Effector memory CD8-positive, alpha-beta T cell (primary cell): ENCODE measurements around the gene SSNA1.
A peak's percentile ranks its signal among the peaks of the same experiment; 100 is the strongest.

Source experiments
- ATAC-seq: fragments of 150-1000 bp; cut with Tn5 transposase; replicated peaks from 2 replicates; pipeline ENCODE4 v1.10.0; 2021; ENCODE audit warnings: mild to moderate bottlenecking, moderate library complexity
- DNase-seq, 3 experiments: peaks; one replicate each; pipeline ENCODE4 v3.0.0; 2021
- H3K27ac Mint-ChIP-seq, 2 donors: one replicate each; pipeline ENCODE4 v1.8.0; 2022; ENCODE audit warnings: mild to moderate bottlenecking in 2 of 2, mixed read lengths in 2 of 2, moderate library complexity in 2 of 2
- H3K27me3 Mint-ChIP-seq, 2 donors: one replicate each; pipeline ENCODE4 v1.8.0; 2022; ENCODE audit warnings: mixed read lengths in 2 of 2
- H3K36me3 Mint-ChIP-seq: one replicate; pipeline ENCODE4 v1.8.0; 2022; ENCODE audit warnings: mild to moderate bottlenecking, moderate library complexity, mixed read lengths; ENCODE audit not compliant: insufficient read depth
- H3K4me1 Mint-ChIP-seq, 2 donors: one replicate each; pipeline ENCODE4 v1.8.0; 2022; ENCODE audit warnings: low read depth in 2 of 2, mixed read lengths in 2 of 2
- H3K4me3 Mint-ChIP-seq, 2 donors: one replicate each; pipeline ENCODE4 v1.8.0; 2022; ENCODE audit warnings: mild to moderate bottlenecking in 2 of 2, mixed read lengths in 2 of 2, moderate library complexity in 2 of 2
- H3K9me3 Mint-ChIP-seq, 2 donors: one replicate each; pipeline ENCODE4 v1.8.0; 2022; ENCODE audit warnings: mixed read lengths in 2 of 2

The SSNA1 gene

GRCh38 chr9:137215196-137215986, 26.9 kb downstream of the SSNA1 start:
- Mint-ChIP-seq H3K36me3 (peaks cover 4% of the 10 kb centered on the region), H3K27ac (no peak overlapping the region), H3K9me3 (no peaks in the 10 kb centered on the region), H3K27me3 (no peaks in the 10 kb centered on the region), H3K4me3 (no peak overlapping the region), H3K4me1 (peaks cover 0 to 4% of the 10 kb centered on the region in 2 donors)
- DNase-seq (no peak), ATAC-seq (no peak)

DNA sequence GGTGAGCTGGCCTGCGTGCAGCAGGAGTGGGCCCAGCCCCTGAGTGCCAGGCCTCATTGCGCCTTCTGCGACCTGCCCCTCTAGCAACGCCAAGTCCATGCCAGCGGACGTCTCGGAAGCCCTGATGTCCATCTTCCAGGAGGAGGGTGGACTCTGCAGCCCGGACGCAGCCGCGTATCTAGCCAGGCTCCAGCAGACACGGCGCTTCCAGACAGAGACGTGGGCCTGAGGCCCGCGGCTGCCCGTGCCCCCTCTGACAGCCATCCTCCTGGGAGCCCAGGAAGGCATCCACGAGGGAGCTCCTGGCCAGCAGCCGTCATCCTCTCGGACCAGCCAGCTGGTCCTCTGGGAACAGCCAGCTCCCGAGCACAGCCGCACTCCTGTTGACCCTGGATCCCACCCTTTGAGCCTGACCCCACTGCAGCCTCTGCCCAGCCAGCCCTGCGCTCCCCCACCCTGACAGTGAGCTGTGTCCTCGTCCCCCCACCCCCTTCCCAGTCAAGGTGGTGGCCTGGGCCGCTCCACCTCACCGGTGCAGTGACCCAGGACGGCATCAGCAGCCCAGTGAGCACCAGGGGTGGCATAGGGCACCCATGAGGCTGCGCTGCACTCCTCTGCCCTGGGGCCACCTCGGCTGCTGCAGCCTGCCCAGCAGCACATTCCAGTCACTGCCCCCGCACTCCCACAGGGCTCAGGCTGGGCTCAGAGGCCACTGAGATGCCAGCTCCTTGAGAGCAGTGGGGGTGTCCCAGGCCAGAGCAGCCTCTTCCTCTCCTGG, 27.9 kb downstream of the SSNA1 start:
- no peak for ATAC-seq
- no peak for DNase-seq
- no peak overlapping the region for H3K4me3 Mint-ChIP-seq
- H3K27ac Mint-ChIP-seq = no peak overlapping the region
- H3K4me1 Mint-ChIP-seq = peaks cover 0 to 3% of the 10 kb centered on the region in 2 donors
- H3K27me3 Mint-ChIP-seq = no peaks in the 10 kb centered on the region
- no peaks in the 10 kb centered on the region for H3K9me3 Mint-ChIP-seq
- H3K36me3 Mint-ChIP-seq = peaks cover 6% of the 10 kb centered on the region

DNA sequence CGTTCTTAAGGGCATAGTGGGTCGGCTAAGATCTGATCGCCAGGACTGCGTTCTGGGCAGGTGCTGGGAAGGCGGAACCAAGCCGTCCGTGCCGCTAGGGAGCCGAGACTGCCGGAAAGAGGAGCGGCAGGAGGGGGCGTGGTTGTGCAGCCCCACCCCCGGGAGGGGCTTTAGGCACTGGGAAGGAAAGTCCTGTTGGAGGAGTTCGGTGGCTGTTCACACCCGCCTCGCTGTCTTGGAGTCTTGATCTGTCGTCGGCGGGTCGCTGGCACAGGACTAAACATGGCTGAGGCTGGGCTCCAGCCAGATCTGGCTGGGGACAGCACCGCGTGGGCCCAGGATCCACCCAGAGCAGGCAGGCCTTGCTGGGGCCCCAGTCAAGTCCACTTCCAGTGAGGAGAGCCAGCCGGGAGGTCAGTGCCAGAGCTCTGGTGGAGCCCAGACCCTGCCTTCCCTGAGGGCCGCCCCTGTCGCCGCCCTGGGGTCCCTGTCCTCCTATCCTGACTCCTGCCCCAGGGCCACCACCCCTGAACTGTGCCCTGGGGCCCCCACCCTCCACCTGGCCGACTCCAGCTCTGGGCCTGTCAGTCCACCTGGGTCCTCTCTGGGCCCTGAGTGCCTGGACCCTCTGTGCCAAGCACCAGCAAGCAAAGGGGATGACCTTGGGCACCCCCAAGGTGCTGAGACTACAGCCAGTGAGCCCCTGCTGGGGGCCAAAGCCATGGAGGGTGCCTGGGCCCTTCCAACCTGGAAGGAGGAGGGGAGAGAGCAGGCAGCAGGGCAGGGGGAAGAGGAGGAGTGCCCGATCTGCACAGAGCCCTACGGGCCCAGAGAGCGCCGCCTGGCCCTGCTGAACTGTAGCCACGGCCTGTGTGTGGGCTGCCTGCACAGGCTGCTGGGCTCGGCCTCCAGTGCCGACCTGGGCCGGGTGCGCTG, 29.1 kb downstream of the SSNA1 start:
- DNase-seq (no peak), ATAC-seq (no peak)
- Mint-ChIP-seq H3K27ac (no peak overlapping the region), H3K4me1 (peaks cover 0 to 3% of the 10 kb centered on the region in 2 donors), H3K4me3 (no peak overlapping the region), H3K27me3 (no peaks in the 10 kb centered on the region), H3K36me3 (peaks cover 6% of the 10 kb centered on the region), H3K9me3 (no peaks in the 10 kb centered on the region)

DNA sequence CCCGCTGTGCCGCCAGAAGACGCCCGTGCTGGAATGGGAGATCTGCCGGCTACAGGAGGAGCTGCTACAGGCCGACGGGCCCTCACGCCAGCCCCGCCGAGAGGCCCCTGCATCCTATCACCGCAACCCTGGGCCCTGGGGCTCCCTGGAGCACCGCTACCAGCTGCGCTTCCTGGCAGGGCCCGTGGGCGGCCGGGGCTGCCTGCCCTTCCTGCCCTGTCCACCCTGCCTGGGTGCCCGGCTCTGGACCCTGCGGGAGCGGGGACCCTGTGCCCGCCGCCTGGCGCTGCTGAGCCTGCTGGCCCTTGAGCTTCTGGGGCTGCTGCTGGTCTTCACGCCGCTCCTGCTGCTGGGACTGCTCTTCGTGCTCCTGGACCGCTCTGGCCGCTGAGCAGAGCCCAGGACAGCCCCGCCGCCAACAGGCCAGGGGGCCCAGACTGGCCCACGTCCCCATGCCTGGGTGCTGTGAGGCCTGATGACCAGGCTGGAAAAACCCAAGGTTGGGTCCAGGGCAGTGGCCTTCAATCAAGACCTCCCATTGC, 29.8 kb downstream of the SSNA1 start:
- DNase-seq (no peak), ATAC-seq (no peak)
- H3K4me3 Mint-ChIP-seq = no peak overlapping the region
- H3K27ac Mint-ChIP-seq = no peak overlapping the region
- H3K9me3 Mint-ChIP-seq = no peaks in the 10 kb centered on the region
- peaks cover 5% of the 10 kb centered on the region for H3K36me3 Mint-ChIP-seq
- H3K4me1 Mint-ChIP-seq = peaks cover 0 to 4% of the 10 kb centered on the region in 2 donors
- H3K27me3 Mint-ChIP-seq = no peaks in the 10 kb centered on the region

- Mint-ChIP-seq H3K9me3 (no peaks in the 10 kb centered on the region), H3K27ac (no peak overlapping the region), H3K27me3 (no peaks in the 10 kb centered on the region), H3K4me1 (peaks cover 0 to 4% of the 10 kb centered on the region in 2 donors), H3K36me3 (peaks cover 10% of the 10 kb centered on the region), H3K4me3 (no peak overlapping the region)
- DNase-seq = no peak
- no peak for ATAC-seq
Measured at GRCh38 chr9:137218754-137219271, 30.3 kb downstream of the SSNA1 start.

DNA sequence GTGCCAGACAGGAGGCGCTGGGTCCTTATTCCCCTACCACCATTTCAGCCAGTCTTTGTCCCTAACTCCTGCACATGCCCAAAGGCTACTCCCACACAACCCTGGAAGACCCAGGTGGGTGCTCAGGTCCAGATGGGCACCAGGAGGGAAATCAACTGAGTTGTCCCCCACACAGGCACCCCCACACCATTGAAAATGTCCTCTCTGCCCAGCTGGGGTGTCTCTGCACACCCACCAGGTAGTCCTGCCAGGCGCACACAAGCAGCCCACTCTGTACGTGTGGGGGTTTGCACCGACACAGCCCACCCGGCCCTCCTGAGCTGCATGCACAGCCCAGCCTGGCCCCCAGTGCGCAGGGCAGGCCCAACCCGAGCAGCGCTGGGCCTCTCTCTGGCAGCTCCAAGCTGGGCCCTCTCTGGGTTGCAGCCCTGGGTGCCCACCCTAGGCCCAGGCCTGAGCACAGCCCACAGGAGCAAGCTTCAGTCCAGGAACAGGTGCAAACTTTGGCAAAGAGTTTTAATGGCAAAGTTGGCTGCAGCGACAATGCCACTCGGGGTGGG, 31.4 kb downstream of the SSNA1 start:
- DNase-seq (no peak), ATAC-seq (no peak)
- H3K4me1 Mint-ChIP-seq = peaks cover 0 to 4% of the 10 kb centered on the region in 2 donors
- peaks cover 13% of the 10 kb centered on the region for H3K36me3 Mint-ChIP-seq
- H3K27ac Mint-ChIP-seq = no peak overlapping the region
- H3K9me3 Mint-ChIP-seq = no peaks in the 10 kb centered on the region
- H3K27me3 Mint-ChIP-seq = no peaks in the 10 kb centered on the region
- H3K4me3 Mint-ChIP-seq = peak overlapping the region in 1 of 2 donors; percentile 53

GRCh38 chr9:137220317-137221094, 32.0 kb downstream of the SSNA1 start:
- no peaks in the 10 kb centered on the region for H3K27me3 Mint-ChIP-seq
- no peak for DNase-seq
- no peaks in the 10 kb centered on the region for H3K9me3 Mint-ChIP-seq
- H3K27ac Mint-ChIP-seq = no peak overlapping the region
- ATAC-seq = no peak
- peak overlapping the region; percentile 53 to 57 for H3K4me3 Mint-ChIP-seq
- peaks cover 0 to 4% of the 10 kb centered on the region in 2 donors for H3K4me1 Mint-ChIP-seq
- peaks cover 13% of the 10 kb centered on the region for H3K36me3 Mint-ChIP-seq

DNA sequence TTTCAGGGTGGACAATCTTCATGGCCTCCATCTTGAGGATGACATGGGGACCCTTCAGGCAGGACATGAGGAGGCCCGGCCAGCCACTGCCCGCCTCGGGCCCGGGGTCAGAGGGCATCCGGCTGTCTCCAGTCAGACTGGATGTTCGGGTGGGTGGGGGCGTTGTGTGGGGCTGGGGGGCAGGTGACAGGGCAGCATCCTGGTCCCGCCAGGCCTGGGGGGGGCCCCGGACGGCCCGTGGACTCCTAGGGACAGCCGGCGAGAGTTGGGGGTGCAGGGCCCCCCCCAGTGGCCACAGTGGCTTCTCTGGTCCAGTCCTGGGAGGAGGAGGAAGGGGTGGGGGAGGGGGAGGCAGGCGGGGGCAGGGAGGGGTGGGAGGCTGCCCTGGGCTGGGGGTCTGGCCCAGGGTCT, 32.6 kb downstream of the SSNA1 start:
- H3K4me1 Mint-ChIP-seq = peaks cover 0 to 4% of the 10 kb centered on the region in 2 donors
- peak overlapping the region; percentile 53 to 57 for H3K4me3 Mint-ChIP-seq
- no peaks in the 10 kb centered on the region for H3K27me3 Mint-ChIP-seq
- ATAC-seq = no peak
- H3K36me3 Mint-ChIP-seq = peaks cover 13% of the 10 kb centered on the region
- no peak for DNase-seq
- no peaks in the 10 kb centered on the region for H3K9me3 Mint-ChIP-seq
- no peak overlapping the region for H3K27ac Mint-ChIP-seq

GRCh38 chr9:137221506-137222111, 33.1 kb downstream of the SSNA1 start:
- Mint-ChIP-seq H3K36me3 (peaks cover 13% of the 10 kb centered on the region), H3K27me3 (no peaks in the 10 kb centered on the region), H3K4me1 (peaks cover 0 to 4% of the 10 kb centered on the region in 2 donors), H3K9me3 (no peaks in the 10 kb centered on the region), H3K27ac (no peak overlapping the region), H3K4me3 (no peak overlapping the region)
- ATAC-seq = no peak
- no peak for DNase-seq

- peaks cover 13% of the 10 kb centered on the region for H3K36me3 Mint-ChIP-seq
- H3K9me3 Mint-ChIP-seq = no peaks in the 10 kb centered on the region
- peaks cover under 1 to 4% of the 10 kb centered on the region in 2 donors for H3K4me1 Mint-ChIP-seq
- DNase-seq = no peak
- peak within 1 kb of the TSS; percentile 86 to 88 for H3K27ac Mint-ChIP-seq
- no peak for ATAC-seq
- peak within 1 kb of the TSS; percentile 78 to 83 for H3K4me3 Mint-ChIP-seq
- peaks cover 1 to 3% of the 10 kb centered on the region in 2 donors for H3K27me3 Mint-ChIP-seq
Measured at GRCh38 chr9:137222190-137223077, 34.0 kb downstream of the SSNA1 start, which contains the start of gene RNF208. TSS of gene RNF208 (minus strand) at chr9:137222240. CDS start at chr9:137221212, 1,028 bp downstream.
